ENCODE data around the gene TIMP3.

Gene TIMP3

DNA sequence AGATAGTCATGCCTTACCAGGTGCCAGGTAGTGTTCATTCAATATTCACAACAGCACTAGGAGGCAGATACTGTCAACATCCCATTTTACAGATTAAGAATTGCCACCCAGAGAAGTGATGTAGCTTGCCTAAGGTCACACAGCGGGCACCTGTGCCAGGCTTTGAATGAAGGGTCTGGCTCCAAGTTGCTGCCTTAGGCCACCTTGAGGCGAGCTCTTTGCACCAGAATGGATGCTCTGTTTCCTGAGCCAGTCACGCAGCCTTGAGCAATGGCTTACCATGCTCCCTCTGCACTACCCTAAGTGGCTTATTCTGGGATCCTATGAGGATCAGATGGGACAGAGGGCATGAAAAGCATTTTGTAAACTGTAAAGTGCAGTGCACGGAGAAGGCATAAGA is 25.1 kb upstream of the TIMP3 start:
- TF ChIP-seq, protein P1, sequence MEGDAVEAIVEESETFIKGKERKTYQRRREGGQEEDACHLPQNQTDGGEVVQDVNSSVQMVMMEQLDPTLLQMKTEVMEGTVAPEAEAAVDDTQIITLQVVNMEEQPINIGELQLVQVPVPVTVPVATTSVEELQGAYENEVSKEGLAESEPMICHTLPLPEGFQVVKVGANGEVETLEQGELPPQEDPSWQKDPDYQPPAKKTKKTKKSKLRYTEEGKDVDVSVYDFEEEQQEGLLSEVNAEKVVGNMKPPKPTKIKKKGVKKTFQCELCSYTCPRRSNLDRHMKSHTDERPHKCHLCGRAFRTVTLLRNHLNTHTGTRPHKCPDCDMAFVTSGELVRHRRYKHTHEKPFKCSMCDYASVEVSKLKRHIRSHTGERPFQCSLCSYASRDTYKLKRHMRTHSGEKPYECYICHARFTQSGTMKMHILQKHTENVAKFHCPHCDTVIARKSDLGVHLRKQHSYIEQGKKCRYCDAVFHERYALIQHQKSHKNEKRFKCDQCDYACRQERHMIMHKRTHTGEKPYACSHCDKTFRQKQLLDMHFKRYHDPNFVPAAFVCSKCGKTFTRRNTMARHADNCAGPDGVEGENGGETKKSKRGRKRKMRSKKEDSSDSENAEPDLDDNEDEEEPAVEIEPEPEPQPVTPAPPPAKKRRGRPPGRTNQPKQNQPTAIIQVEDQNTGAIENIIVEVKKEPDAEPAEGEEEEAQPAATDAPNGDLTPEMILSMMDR (conservative IDR thresholded peaks at IDR 0.05; ENCODE audit: low read depth, low read length) = no peak
- no peak for DNase-seq (ENCODE audit: low read depth)
- no peak overlapping the region for H3K4me3 ChIP-seq (ENCODE audit: low read length)

DNA sequence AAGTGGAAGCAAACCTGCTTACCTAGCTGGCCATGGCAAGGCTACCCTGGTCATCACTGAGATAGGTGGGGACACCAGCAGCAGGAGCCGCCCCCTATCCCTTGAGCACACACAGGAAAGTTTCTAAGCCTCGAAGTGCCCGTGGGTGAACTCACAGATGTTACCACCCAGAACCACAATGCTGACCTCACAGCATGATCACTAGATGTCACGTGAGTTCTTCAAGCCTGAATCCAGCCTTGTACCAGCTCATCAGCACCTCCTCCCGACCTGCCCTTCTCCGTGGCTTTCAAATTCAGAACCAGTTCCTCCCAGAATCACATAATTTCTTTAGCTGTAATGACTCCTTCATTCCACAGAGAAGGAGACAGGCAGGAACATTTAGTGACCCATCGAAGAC is 24.7 kb upstream of the TIMP3 start:
- TF ChIP-seq, protein P1 (conservative IDR thresholded peaks at IDR 0.05; ENCODE audit: low read depth, low read length) = no peak
- H3K4me3 ChIP-seq (ENCODE audit: low read length) = no peak overlapping the region
- no peak for DNase-seq (ENCODE audit: low read depth)

DNA sequence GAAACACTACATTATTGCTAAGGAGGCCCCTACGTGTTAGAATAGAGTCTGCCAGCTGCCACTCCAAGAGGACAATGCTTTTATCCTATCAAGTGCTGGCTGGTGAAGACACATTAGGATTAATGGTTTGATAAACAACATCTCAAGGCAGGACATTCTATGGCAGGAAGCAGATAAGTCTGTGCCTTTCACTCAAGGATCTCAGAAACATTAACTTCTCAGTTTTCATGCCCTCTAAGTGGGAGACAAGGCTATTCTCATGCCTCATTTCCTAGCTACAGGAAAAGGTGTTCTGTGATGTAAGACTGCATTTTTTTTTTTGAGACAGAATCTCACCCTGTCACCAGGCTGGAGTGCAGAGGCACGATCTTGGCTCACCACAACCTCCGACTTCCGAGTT is 23.5 kb upstream of the TIMP3 start:
- no peak overlapping the region for H3K4me3 ChIP-seq (ENCODE audit: low read length)
- DNase-seq (ENCODE audit: low read depth) = no peak
- TF ChIP-seq, protein P1 (conservative IDR thresholded peaks at IDR 0.05; ENCODE audit: low read depth, low read length) = no peak

DNA sequence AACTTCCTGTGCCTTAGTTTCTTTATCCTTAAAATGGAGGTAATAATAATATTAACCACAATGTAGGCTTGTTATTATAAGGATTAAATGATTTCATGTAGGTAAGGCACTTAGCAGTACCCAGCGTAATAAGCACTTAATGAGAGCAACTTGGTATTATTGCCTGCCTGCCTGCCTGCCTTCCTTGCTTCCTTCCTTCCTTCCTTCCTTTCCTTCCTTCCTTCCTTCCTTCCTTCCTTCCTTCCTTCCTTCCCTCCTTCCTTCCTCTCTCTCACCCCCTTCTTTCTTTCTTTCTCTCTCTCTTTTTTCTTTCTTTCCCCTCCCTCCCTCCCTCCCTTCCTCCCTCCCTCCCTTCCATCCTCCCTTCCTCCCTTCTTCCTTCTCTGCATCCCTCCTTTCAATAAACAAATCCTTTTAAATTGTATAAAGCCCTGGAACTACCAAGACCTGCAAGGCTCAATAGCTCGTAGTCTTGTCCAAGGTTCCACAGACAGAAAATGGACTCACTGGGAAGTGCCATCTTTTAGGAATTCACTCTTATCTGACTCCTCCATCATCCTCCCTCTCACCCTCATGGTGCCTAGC is 20.7 kb upstream of the TIMP3 start:
- no peak for DNase-seq (ENCODE audit: low read depth)
- no peak overlapping the region for H3K4me3 ChIP-seq (ENCODE audit: low read length)
- TF ChIP-seq, protein P1 (conservative IDR thresholded peaks at IDR 0.05; ENCODE audit: low read depth, low read length) = no peak

DNA sequence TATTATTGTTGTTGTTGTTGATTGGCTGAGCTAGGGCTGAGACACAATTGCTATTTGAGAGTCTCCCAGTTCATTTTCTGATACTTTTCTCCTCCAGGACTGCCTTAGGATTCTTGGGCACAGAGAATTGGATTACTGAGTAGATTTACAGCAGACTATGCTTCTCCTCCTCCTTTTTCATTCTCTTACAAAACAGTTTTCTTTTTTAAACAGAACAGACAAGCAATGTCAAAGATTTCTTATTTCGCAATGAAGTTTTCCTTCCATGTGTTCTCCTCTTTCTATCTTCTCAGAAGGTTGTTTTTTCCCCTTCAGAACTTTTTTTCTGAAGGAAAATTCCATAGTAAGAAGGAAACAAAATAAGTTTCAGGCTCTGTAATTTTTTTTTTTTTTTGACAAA is 19.8 kb upstream of the TIMP3 start:
- DNase-seq (ENCODE audit: low read depth) = no peak
- TF ChIP-seq, protein P1 (conservative IDR thresholded peaks at IDR 0.05; ENCODE audit: low read depth, low read length) = no peak

DNA sequence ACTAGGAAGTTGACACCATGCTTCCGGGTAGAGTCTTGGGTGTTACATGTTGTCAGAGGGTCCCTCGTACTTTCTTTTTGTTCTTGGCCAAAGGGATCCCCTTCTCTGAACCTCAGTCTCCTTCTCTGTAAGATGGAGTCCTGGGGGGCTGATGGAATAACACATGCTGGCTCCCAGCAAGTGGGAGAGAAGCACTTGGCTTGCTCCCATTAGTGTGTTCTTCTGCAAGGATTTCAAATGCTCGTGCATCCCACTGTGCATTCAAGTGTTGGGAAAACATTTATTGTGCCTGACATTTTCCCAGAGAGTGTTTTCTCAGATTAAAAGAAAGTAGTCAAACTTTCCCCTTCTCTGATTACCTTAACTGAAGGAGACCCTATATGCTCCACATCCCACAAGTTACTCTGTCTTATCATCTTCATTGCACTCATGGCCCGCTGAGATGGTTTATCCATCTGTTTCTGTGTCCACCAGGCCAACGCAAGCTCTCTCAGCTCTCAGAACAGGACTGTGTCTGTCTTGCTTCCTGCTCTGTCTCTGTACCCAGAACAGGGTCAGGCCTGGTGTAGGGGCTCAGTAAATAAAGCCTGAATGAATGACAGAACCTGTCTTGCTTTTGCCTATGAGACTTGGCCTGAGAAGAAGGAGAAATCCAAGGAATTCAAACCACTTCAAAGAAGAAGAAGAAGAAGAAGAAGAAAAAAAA is 16.0 kb upstream of the TIMP3 start:
- H3K4me3 ChIP-seq (ENCODE audit: low read length) = no peak overlapping the region
- TF ChIP-seq, protein P1 (conservative IDR thresholded peaks at IDR 0.05; ENCODE audit: low read depth, low read length) = no peak
- DNase-seq (ENCODE audit: low read depth) = no peak

More for the DNA sequence above, 19.8 kb upstream of the TIMP3 start:
- no peak overlapping the region for H3K4me3 ChIP-seq (ENCODE audit: low read length)

DNA sequence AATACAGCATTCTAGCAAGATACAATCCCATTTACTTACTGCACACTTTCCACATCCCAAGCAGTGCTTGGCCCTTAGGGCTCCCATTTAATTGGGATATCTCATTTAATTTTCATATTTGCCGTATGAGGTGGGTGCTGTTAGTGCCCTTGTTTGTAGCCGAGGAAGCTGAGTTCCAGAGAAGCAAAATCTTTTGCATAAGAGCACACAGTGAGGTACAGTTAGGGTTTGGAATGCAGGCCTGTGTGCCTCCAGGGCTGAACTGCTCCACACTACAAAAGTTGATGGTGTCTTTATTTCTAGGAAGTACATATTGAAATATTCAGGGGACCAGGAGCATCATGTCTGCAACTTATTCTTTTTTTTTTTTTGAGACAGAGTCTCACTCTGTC is 15.5 kb upstream of the TIMP3 start:
- TF ChIP-seq, protein P1 (conservative IDR thresholded peaks at IDR 0.05; ENCODE audit: low read depth, low read length) = no peak
- DNase-seq (ENCODE audit: low read depth) = no peak
- H3K4me3 ChIP-seq (ENCODE audit: low read length) = no peak overlapping the region
